Muscle layer of duodenum (tissue), 2 donors: ENCODE data around the gene SMR3A.

Experiments
- H3K27ac ChIP-seq: one replicate; pipeline ENCODE4 v1.7.0; 2013; ENCODE audit warnings: mild to moderate bottlenecking, low read length
- H3K27me3 ChIP-seq: one replicate; pipeline ENCODE4 v1.7.0; 2013; ENCODE audit warnings: low read depth, mild to moderate bottlenecking, control low read depth, low read length
- H3K36me3 ChIP-seq, 2 donors: one replicate each; pipeline ENCODE4 v1.7.0; 2013; ENCODE audit warnings: low read length in 2 of 2, control low read depth in 1 of 2, mild to moderate bottlenecking in 1 of 2; ENCODE audit not compliant: insufficient read depth in 2 of 2, control insufficient read depth in 1 of 2
- H3K4me1 ChIP-seq, 2 donors: one replicate each; pipeline ENCODE4 v1.7.0; 2013; ENCODE audit warnings: low read length in 2 of 2, mild to moderate bottlenecking in 2 of 2, control low read depth in 1 of 2, moderate library complexity in 1 of 2; ENCODE audit not compliant: insufficient read depth in 2 of 2, control insufficient read depth in 1 of 2
- H3K4me3 ChIP-seq, 2 donors: one replicate each; pipeline ENCODE4 v1.7.0; 2013; ENCODE audit warnings: low read length in 2 of 2, low read depth in 1 of 2, mild to moderate bottlenecking in 1 of 2
- H3K9me3 ChIP-seq, 2 donors: one replicate each; pipeline ENCODE4 v1.7.0; 2013; ENCODE audit warnings: low read length in 2 of 2, control low read depth in 1 of 2, mild to moderate bottlenecking in 1 of 2; ENCODE audit not compliant: control insufficient read depth in 1 of 2
- donor health status: healthy.

SMR3A gene

GRCh38 chr4:70371987-70372386 lies 11.4 kb downstream of the SMR3A start:
- Histone ChIP-seq H3K27ac (no peak overlapping the region), H3K9me3 (no peaks in the 10 kb centered on the region), H3K4me1 (no peaks in the 10 kb centered on the region), H3K4me3 (no peak overlapping the region), H3K27me3 (no peaks in the 10 kb centered on the region), H3K36me3 (no peaks in the 10 kb centered on the region)

DNA sequence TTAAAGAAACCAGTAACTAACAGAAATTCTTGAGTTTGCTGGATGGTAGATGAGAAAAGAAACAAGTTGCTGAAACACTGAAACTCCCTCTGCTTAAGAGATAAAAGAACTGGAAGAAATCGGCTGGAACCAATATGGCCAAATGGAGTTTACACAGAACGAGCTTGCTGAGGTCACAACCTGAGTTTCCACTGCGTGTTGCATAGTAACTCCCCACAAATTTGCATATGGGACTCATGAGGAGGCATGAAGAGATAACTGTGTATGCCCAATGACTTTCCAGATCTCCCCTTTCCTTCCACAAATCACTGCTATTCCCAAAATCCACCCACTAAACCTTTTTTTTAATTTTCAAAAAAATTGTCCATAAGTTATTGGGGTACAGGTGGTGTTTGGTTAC lies 12.2 kb downstream of the SMR3A start:
- no peaks in the 10 kb centered on the region for H3K36me3 ChIP-seq
- H3K9me3 ChIP-seq, result no peaks in the 10 kb centered on the region
- no peaks in the 10 kb centered on the region for H3K4me1 ChIP-seq
- no peak overlapping the region for H3K4me3 ChIP-seq
- H3K27ac ChIP-seq, result no peak overlapping the region
- no peaks in the 10 kb centered on the region for H3K27me3 ChIP-seq

GRCh38 chr4:70380578-70380977 lies 20.0 kb downstream of the SMR3A start:
- Histone ChIP-seq H3K27me3 (no peaks in the 10 kb centered on the region), H3K9me3 (no peaks in the 10 kb centered on the region), H3K27ac (no peak overlapping the region), H3K4me3 (no peak overlapping the region), H3K4me1 (no peaks in the 10 kb centered on the region), H3K36me3 (no peaks in the 10 kb centered on the region)

GRCh38 chr4:70382691-70383181 lies 22.2 kb downstream of the SMR3A start, which contains the start of gene SMR3B:
Gene SMR3B, plus strand, starts transcription at chr4:70383131. Its CDS starts 1,380 bp downstream, at chr4:70384511.
- no peak within 1 kb of the TSS for H3K27ac ChIP-seq
- no peaks in the 10 kb centered on the region for H3K4me1 ChIP-seq
- H3K4me3 ChIP-seq, result no peak within 1 kb of the TSS

DNA sequence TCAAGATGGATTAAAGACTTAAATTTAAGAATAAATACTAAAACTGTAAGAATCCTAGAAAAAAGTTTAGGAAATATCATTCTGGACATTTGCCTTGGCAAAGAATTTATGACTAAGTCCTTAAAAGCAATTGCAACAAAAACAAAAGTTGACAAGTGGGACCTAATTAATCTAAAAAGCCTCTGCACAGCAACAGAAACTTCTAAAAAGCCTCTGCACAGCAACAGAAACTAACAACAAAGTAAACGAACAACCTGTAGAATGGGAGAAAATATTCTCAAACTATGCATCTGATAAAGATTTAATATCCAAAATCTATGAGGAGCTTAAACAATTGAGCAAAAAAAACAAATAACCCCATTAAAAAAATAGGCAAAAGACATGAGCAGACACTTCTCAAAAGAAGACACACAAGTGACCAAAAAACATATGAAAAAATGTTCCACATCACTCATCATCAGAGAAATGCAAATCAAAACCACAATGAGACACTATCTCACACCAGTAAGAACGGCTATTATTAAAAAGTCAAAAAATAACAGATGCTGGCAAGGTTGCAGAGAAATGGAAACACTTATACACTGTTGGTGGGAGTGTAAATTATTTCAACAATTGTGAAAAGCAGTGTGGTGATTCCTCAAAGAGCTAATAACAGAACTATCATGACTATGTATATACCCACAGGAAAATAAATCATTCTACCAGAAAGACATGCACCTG lies 31.7 kb downstream of the SMR3A start:
- Histone ChIP-seq H3K27me3 (no peaks in the 10 kb centered on the region), H3K27ac (no peak overlapping the region), H3K4me1 (no peaks in the 10 kb centered on the region), H3K9me3 (no peaks in the 10 kb centered on the region), H3K36me3 (no peaks in the 10 kb centered on the region), H3K4me3 (no peak overlapping the region)

More at GRCh38 chr4:70382691-70383181, 22.2 kb downstream of the SMR3A start, which contains the start of gene SMR3B:
- Histone ChIP-seq H3K9me3 (no peaks in the 10 kb centered on the region), H3K27me3 (no peaks in the 10 kb centered on the region), H3K36me3 (no peaks in the 10 kb centered on the region)

- no peaks in the 10 kb centered on the region for H3K27me3 ChIP-seq
- H3K4me3 ChIP-seq, result no peak within 1 kb of the TSS
Observed at GRCh38 chr4:70397580-70397979, 37.0 kb downstream of the SMR3A start, which contains the start of gene OPRPN. Gene OPRPN, plus strand, starts transcription at chr4:70397940. Its CDS starts 1,346 bp downstream, at chr4:70399286.

DNA sequence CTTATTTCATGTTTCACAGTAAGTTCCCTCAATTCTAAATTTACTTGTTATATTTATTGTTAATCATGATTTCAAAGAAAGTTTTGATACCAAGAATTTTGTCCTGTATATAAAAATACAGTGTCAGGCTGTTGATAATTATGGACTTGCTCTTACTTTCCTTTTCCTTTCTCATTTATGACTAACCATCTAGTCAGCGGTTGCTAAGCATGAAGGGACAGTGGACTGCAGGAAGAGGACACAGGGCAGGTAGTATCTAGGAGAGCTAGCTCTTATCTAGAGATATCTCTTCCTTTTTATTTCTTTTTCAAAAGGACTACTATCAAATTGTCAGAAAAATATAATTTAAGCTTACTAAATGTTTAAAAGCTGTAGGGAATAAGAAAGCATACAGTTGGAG lies 38.8 kb downstream of the SMR3A start:
- Histone ChIP-seq H3K9me3 (no peaks in the 10 kb centered on the region), H3K4me1 (no peaks in the 10 kb centered on the region), H3K4me3 (no peak overlapping the region), H3K27me3 (no peaks in the 10 kb centered on the region), H3K27ac (no peak overlapping the region), H3K36me3 (no peaks in the 10 kb centered on the region)

More at GRCh38 chr4:70397580-70397979, 37.0 kb downstream of the SMR3A start, which contains the start of gene OPRPN:
- H3K36me3 ChIP-seq, result no peaks in the 10 kb centered on the region
- H3K27ac ChIP-seq, result no peak within 1 kb of the TSS
- H3K4me1 ChIP-seq, result no peaks in the 10 kb centered on the region
- no peaks in the 10 kb centered on the region for H3K9me3 ChIP-seq

DNA sequence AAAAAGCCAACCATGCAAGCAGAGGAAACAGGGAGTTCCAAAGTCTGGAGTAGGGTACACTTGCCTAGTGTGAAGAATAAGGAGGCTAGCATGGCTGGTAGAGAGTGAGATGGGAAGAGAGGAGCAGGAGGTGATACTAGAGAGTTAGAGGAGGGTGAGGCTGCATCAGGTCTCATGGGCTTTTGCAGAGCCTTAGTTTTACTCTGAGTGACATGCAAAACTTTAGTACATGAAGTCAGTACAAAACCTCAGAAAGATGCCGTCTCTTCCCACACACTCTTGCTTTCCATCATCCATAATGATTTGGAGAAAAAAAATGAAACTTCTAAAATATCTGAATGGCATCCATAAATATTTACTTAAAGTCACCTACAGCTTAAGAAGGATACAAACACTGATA lies 42.2 kb downstream of the SMR3A start:
- Histone ChIP-seq H3K27me3 (no peaks in the 10 kb centered on the region), H3K27ac (no peak overlapping the region), H3K4me3 (no peak overlapping the region), H3K4me1 (no peaks in the 10 kb centered on the region), H3K36me3 (no peaks in the 10 kb centered on the region), H3K9me3 (no peaks in the 10 kb centered on the region)

- no peaks in the 10 kb centered on the region for H3K27me3 ChIP-seq
- no peaks in the 10 kb centered on the region for H3K4me1 ChIP-seq
- no peak overlapping the region for H3K27ac ChIP-seq
Observed at GRCh38 chr4:70405765-70406164, 45.2 kb downstream of the SMR3A start.

More at GRCh38 chr4:70405765-70406164, 45.2 kb downstream of the SMR3A start:
- H3K9me3 ChIP-seq, result no peaks in the 10 kb centered on the region
- H3K4me3 ChIP-seq, result no peak overlapping the region
- no peaks in the 10 kb centered on the region for H3K36me3 ChIP-seq
